SK-N-SH (cell line): ENCODE measurements around the gene SLC25A33. TPM values are rescaled to one million over a fixed set of nuclear protein-coding genes. Genes with fewer than 3 reads are reported as not detected.

Experiments
- CTCF ChIA-PET: fragments of 300-600, 350-600 bp; formaldehyde crosslinking; extraction: SDS; loops from one replicate; lab custom pipeline; 2021; lab: Yijun Ruan, JAX
- POLR2A ChIA-PET: fragments of 350-600 bp; sonication (Branson Sonifier 250); formaldehyde crosslinking; extraction: SDS; loops from one replicate; lab custom pipeline; 2020; ENCODE audit warnings: antibody characterized with exemption, inconsistent platforms; lab: Yijun Ruan, JAX
- DNase-seq: peaks from one replicate; pipeline ENCODE4 v3.0.0; 2012
- H2AFZ ChIP-seq: fragments of 200-600 bp; sonication (generic); 2 replicates; pipeline ENCODE4 v1.8.1; 2016; ENCODE audit warnings: antibody characterized with exemption, mild to moderate bottlenecking, low read depth
- H3F3A ChIP-seq: fragments of 200-600 bp; sonication (generic); replicated peaks from 2 replicates; pipeline ENCODE3; 2016; ENCODE audit warnings: antibody characterized with exemption, mild to moderate bottlenecking; ENCODE audit not compliant: insufficient read depth
- H3K27ac ChIP-seq, 2 experiments: fragments of 200-500 bp in 1 of 2; fragments of 200-600 bp in 1 of 2; sonication (Bioruptor generic) in 1 of 2; sonication (generic), shearing (Covaris generic) in 1 of 2; 2 replicates each; pipeline versions ENCODE4 v1.5.1 to v1.6.1; 2014 to 2016; ENCODE audit warnings: low read depth in 2 of 2, inconsistent platforms in 1 of 2, low read length in 1 of 2, mild to moderate bottlenecking in 1 of 2, mixed read lengths in 1 of 2
- H3K27me3 ChIP-seq: fragments of 200-600 bp; sonication (generic), shearing (Covaris generic); 2 replicates; pipeline ENCODE4 v1.6.1; 2016; ENCODE audit warnings: mixed run types; ENCODE audit not compliant: insufficient read depth
- H3K36me3 ChIP-seq, 2 experiments: fragments of 200-500 bp in 1 of 2; fragments of 200-600 bp in 1 of 2; sonication (Bioruptor generic) in 1 of 2; sonication (generic) in 1 of 2; replicated peaks in 1 of 2; 2 replicates each; pipeline versions ENCODE3 to v1.5.1; 2014 to 2016; ENCODE audit warnings: low read length in 1 of 2, mild to moderate bottlenecking in 1 of 2; ENCODE audit not compliant: insufficient read depth in 2 of 2, control insufficient read depth in 1 of 2
- H3K4me1 ChIP-seq, 2 experiments: fragments of 200-500 bp in 1 of 2; fragments of 200-600 bp in 1 of 2; sonication (Bioruptor generic) in 1 of 2; sonication (generic), shearing (Covaris generic) in 1 of 2; 2 replicates each; pipeline versions ENCODE4 v1.5.1 to v1.6.1; 2014 to 2016; ENCODE audit warnings: low read depth in 1 of 2, low read length in 1 of 2, mixed run types in 1 of 2; ENCODE audit not compliant: insufficient read depth in 2 of 2, control insufficient read depth in 1 of 2
- H3K4me2 ChIP-seq: fragments of 200-600 bp; sonication (generic), shearing (Covaris generic); 2 replicates; pipeline ENCODE4 v1.6.1; 2017; ENCODE audit warnings: mixed run types
- H3K4me3 ChIP-seq, 2 experiments: fragments of 200-500 bp in 1 of 2; fragments of 200-600 bp in 1 of 2; sonication (Bioruptor generic) in 1 of 2; sonication (generic), shearing (Covaris generic) in 1 of 2; 2 replicates each; pipeline versions ENCODE4 v1.5.1 to v1.8.1; 2014 to 2016; ENCODE audit warnings: low read depth in 2 of 2, inconsistent platforms in 1 of 2, low read length in 1 of 2, mild to moderate bottlenecking in 1 of 2, mixed read lengths in 1 of 2, moderate library complexity in 1 of 2
- H3K79me2 ChIP-seq: fragments of 200-600 bp; sonication (generic); 2 replicates; pipeline ENCODE4 v1.8.1; 2017; ENCODE audit warnings: mild to moderate bottlenecking; ENCODE audit not compliant: insufficient read depth
- H3K9ac ChIP-seq: fragments of 200-600 bp; sonication (generic); 2 replicates; pipeline ENCODE4 v1.6.1; 2017; ENCODE audit warnings: mixed run types
- H3K9me2 ChIP-seq: fragments of 200-600 bp; sonication (generic); 2 replicates; pipeline ENCODE4 v1.6.1; 2017; ENCODE audit warnings: mixed run types
- H3K9me3 ChIP-seq: fragments of 200-600 bp; sonication (generic); 2 replicates; pipeline ENCODE4 v1.6.1; 2017; ENCODE audit warnings: mixed run types, mild to moderate bottlenecking, moderate library complexity
- H4K20me1 ChIP-seq: fragments of 200-600 bp; sonication (generic); 2 replicates; pipeline ENCODE4 v1.6.1; 2017; ENCODE audit warnings: mild to moderate bottlenecking, mixed run types; ENCODE audit not compliant: insufficient read depth
- CHD2 ChIP-seq: fragments of 150-350 bp; IDR thresholded peaks from 2 replicates; pipeline ENCODE4 v1.6.1; 2018; ENCODE audit warnings: low read length; ENCODE audit not compliant: partially characterized antibody
- ELF1 ChIP-seq: IDR thresholded peaks from 2 replicates; pipeline ENCODE4 v1.4.0; 2012
- EP300 ChIP-seq, 2 experiments: IDR thresholded peaks; 2 replicates each; pipeline versions ENCODE4 v1.4.0 to v1.6.1; 2012; ENCODE audit warnings: borderline replicate concordance in 1 of 2, low read depth in 1 of 2, low read length in 1 of 2
- FOSL2 ChIP-seq: IDR thresholded peaks from 2 replicates; pipeline ENCODE4 v1.4.0; 2012; ENCODE audit warnings: low read depth, mild to moderate bottlenecking, moderate library complexity, borderline replicate concordance
- FOXJ3 ChIP-seq: sonication (generic); formaldehyde crosslinking; IDR thresholded peaks from 2 replicates; pipeline ENCODE4 v1.5.1; 2020; ENCODE audit warnings: mild to moderate bottlenecking, missing genetic modification reagents
- FOXM1 ChIP-seq: IDR thresholded peaks from 2 replicates; pipeline ENCODE4 v1.4.0; 2012; ENCODE audit warnings: low read depth, mild to moderate bottlenecking
- GATA2 ChIP-seq: sonication (generic); formaldehyde crosslinking; IDR thresholded peaks from 2 replicates; pipeline ENCODE4 v1.5.0; 2020; ENCODE audit warnings: mild to moderate bottlenecking, missing genetic modification reagents
- JUND ChIP-seq: IDR thresholded peaks from 2 replicates; pipeline ENCODE4 v1.4.0; 2012
- MEF2A ChIP-seq: IDR thresholded peaks from 2 replicates; pipeline ENCODE4 v1.4.0; 2012; ENCODE audit warnings: low read depth, borderline replicate concordance
- NRF1 ChIP-seq: IDR thresholded peaks from 2 replicates; pipeline ENCODE4 v1.6.1; 2012; ENCODE audit warnings: low read depth, mild to moderate bottlenecking, low read length
- RAD21 ChIP-seq: IDR thresholded peaks from 2 replicates; pipeline ENCODE4 v1.6.1; 2012; ENCODE audit warnings: mild to moderate bottlenecking, low read length
- RFX5 ChIP-seq: IDR thresholded peaks from 2 replicates; pipeline ENCODE4 v1.6.1; 2012; ENCODE audit warnings: mild to moderate bottlenecking, improper control_type of control experiment, low read length
- SMC3 ChIP-seq: IDR thresholded peaks from 2 replicates; pipeline ENCODE4 v1.6.1; 2012; ENCODE audit warnings: low read depth, low read length, improper control_type of control experiment
- YY1 ChIP-seq: IDR thresholded peaks from 2 replicates; pipeline ENCODE4 v1.4.0; 2012; ENCODE audit warnings: low read depth, mild to moderate bottlenecking
- WGBS: methylation state at CpG from one replicate; pipeline ENCODE4 v1.1.6; 2017; ENCODE audit warnings: low lambda C conversion rate; 5-methylcytosine and 5-hydroxymethylcytosine counted together
- polyA plus RNA-seq, 3 experiments: library from polyadenylated mRNA; depleted of rRNA; stranded (reverse); fragments of >200 nt; gene quantifications; 2 replicates each; pipeline ENCODE4 v1.2.3, GENCODE V29; 2012
- TF ChIP-seq, protein P1 (sequence below): fragments of 150-350 bp; IDR thresholded peaks from 2 replicates; pipeline ENCODE4 v1.6.1; 2017; ENCODE audit warnings: antibody characterized with exemption, low read length, low read depth, borderline replicate concordance
- TF ChIP-seq, protein P2 (sequence below): IDR thresholded peaks from 2 replicates; pipeline ENCODE4 v1.4.0; 2012; ENCODE audit warnings: low read depth
- TF ChIP-seq, protein P3 (sequence below): fragments of 200-600 bp; sonication (generic); IDR thresholded peaks from 2 replicates; pipeline ENCODE4 v1.6.1; 2017; ENCODE audit warnings: antibody characterized with exemption, mild to moderate bottlenecking, moderate library complexity
- TF ChIP-seq, protein P4 (sequence below): fragments of 150-350 bp; IDR thresholded peaks from 2 replicates; pipeline ENCODE4 v1.6.1; 2016; ENCODE audit warnings: mild to moderate bottlenecking, low read depth, low read length

The SLC25A33 gene
- polyA plus RNA-seq, 1 of the 3 experiments (the other 2 are of a cell fraction), result 4.8 TPM

DNA sequence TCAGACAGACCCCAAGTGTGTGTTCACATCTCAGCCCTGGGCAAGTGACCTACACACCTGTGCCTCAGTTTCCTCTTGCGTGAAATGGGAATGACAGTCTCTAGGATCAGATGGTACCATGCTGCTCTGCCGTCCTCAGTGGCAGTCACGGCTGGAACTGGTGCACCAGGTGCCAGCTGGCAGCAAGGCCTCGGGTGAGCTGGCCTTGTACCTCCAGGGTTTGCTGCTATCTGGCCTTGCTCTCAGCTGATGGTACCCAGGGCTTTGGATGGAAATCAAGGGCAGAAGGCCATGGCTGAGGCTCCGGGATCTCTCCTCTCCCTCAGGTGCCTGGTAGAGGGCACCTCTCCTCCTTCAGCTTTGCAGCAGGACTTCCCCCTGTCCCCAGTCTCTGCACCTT, 70.7 kb downstream of the SLC25A33 start:
- H3K79me2 ChIP-seq, result no peaks in the 10 kb centered on the region
- no peak for DNase-seq
- no peak for TF ChIP-seq CHD2
- no peak for TF ChIP-seq YY1
- TF ChIP-seq FOXJ3 (CRISPR knock-in tag), result no peak
- TF ChIP-seq EP300 (IDR thresholded peaks at IDR 0.05; ENCODE audit: borderline replicate concordance in 1 of 2, low read depth in 1 of 2, low read length in 1 of 2), result no peak
- TF ChIP-seq, protein P1, sequence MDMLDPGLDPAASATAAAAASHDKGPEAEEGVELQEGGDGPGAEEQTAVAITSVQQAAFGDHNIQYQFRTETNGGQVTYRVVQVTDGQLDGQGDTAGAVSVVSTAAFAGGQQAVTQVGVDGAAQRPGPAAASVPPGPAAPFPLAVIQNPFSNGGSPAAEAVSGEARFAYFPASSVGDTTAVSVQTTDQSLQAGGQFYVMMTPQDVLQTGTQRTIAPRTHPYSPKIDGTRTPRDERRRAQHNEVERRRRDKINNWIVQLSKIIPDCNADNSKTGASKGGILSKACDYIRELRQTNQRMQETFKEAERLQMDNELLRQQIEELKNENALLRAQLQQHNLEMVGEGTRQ, result no peak
- TF ChIP-seq, protein P2, sequence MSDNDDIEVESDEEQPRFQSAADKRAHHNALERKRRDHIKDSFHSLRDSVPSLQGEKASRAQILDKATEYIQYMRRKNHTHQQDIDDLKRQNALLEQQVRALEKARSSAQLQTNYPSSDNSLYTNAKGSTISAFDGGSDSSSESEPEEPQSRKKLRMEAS, result no peak
- no peak for TF ChIP-seq FOSL2
- TF ChIP-seq, protein P3, sequence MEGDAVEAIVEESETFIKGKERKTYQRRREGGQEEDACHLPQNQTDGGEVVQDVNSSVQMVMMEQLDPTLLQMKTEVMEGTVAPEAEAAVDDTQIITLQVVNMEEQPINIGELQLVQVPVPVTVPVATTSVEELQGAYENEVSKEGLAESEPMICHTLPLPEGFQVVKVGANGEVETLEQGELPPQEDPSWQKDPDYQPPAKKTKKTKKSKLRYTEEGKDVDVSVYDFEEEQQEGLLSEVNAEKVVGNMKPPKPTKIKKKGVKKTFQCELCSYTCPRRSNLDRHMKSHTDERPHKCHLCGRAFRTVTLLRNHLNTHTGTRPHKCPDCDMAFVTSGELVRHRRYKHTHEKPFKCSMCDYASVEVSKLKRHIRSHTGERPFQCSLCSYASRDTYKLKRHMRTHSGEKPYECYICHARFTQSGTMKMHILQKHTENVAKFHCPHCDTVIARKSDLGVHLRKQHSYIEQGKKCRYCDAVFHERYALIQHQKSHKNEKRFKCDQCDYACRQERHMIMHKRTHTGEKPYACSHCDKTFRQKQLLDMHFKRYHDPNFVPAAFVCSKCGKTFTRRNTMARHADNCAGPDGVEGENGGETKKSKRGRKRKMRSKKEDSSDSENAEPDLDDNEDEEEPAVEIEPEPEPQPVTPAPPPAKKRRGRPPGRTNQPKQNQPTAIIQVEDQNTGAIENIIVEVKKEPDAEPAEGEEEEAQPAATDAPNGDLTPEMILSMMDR, result no peak
- no peak for TF ChIP-seq ELF1
- no peak for TF ChIP-seq JUND
- no peak for TF ChIP-seq GATA2 (CRISPR knock-in tag)
- no peak for TF ChIP-seq SMC3
- TF ChIP-seq MEF2A, result no peak
- no peak for TF ChIP-seq NRF1
- no peak for TF ChIP-seq RFX5
- TF ChIP-seq FOXM1, result no peak
- TF ChIP-seq, protein P4, sequence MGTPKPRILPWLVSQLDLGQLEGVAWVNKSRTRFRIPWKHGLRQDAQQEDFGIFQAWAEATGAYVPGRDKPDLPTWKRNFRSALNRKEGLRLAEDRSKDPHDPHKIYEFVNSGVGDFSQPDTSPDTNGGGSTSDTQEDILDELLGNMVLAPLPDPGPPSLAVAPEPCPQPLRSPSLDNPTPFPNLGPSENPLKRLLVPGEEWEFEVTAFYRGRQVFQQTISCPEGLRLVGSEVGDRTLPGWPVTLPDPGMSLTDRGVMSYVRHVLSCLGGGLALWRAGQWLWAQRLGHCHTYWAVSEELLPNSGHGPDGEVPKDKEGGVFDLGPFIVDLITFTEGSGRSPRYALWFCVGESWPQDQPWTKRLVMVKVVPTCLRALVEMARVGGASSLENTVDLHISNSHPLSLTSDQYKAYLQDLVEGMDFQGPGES, result no peak
- TF ChIP-seq RAD21, result no peak
- TF ChIP-seq, all 33 proteins: peak for 0
- no peaks in the 10 kb centered on the region for H4K20me1 ChIP-seq
- no peak overlapping the region for H3K4me3 ChIP-seq
- no peaks in the 10 kb centered on the region for H3K9me2 ChIP-seq
- H3K4me1 ChIP-seq, result peaks cover 0 to 55% of the 10 kb centered on the region in 2 experiments; a peak in 1 of 4 replicates
- H3K9me3 ChIP-seq, result no peaks in the 10 kb centered on the region
- no peak overlapping the region for H3K4me2 ChIP-seq
- no peak overlapping the region for H3K27ac ChIP-seq
- H3K27me3 ChIP-seq, result no peaks in the 10 kb centered on the region
- CTCF ChIA-PET, result interaction anchor here (1.2 to 1.7 kb wide), 3 partner anchors 16 to 114 kb away, joined by 3 to 6 read pairs (median 5); partner anchors contain the start of gene TMEM201
- H3F3A ChIP-seq, result no peaks in the 10 kb centered on the region
- POLR2A ChIA-PET, result no interaction called here
- H3K9ac ChIP-seq, result no peak overlapping the region
- peaks cover 0 to 8% of the 10 kb centered on the region in 2 experiments for H3K36me3 ChIP-seq
- no peak overlapping the region for H2AFZ ChIP-seq
- WGBS, result no CpG with 5 or more reads among the region's 5 CpGs
